Adipocyte (in vitro differentiated cells): Measurements from ENCODE around the gene SGTB.
"Not testable (repeated sequence)": the region's sequence is repeated elsewhere in the genome, so short reads cannot be mapped to it uniquely, and the experiment has no call there.

Source experiments
- DNase-seq: peaks from one replicate; pipeline ENCODE4 v3.0.0-alpha.2; 2015; ENCODE audit warnings: low read depth
- H3K27me3 ChIP-seq: replicated peaks from 2 replicates; pipeline ENCODE4 v1.7.0; 2013; ENCODE audit warnings: mild to moderate bottlenecking, low read length, moderate library complexity; ENCODE audit not compliant: control insufficient read depth, insufficient read depth
- H3K36me3 ChIP-seq: 2 replicates; pipeline ENCODE4 v1.7.0; 2013; ENCODE audit warnings: low read length, mild to moderate bottlenecking, moderate library complexity; ENCODE audit not compliant: control insufficient read depth, insufficient read depth, severe bottlenecking
- H3K4me1 ChIP-seq: 2 replicates; pipeline ENCODE4 v1.7.0; 2013; ENCODE audit warnings: mild to moderate bottlenecking, low read length, moderate library complexity; ENCODE audit not compliant: control insufficient read depth, insufficient read depth
- H3K4me3 ChIP-seq: 2 replicates; pipeline ENCODE4 v1.7.0; 2013; ENCODE audit warnings: mild to moderate bottlenecking, low read length, moderate library complexity
- H3K9ac ChIP-seq: 2 replicates; pipeline ENCODE4 v1.7.0; 2013; ENCODE audit warnings: mild to moderate bottlenecking, low read length, moderate library complexity
- H3K9me3 ChIP-seq: 2 replicates; pipeline ENCODE4 v1.7.0; 2013; ENCODE audit warnings: mild to moderate bottlenecking, low read length, moderate library complexity; ENCODE audit not compliant: control insufficient read depth

Gene SGTB

DNA sequence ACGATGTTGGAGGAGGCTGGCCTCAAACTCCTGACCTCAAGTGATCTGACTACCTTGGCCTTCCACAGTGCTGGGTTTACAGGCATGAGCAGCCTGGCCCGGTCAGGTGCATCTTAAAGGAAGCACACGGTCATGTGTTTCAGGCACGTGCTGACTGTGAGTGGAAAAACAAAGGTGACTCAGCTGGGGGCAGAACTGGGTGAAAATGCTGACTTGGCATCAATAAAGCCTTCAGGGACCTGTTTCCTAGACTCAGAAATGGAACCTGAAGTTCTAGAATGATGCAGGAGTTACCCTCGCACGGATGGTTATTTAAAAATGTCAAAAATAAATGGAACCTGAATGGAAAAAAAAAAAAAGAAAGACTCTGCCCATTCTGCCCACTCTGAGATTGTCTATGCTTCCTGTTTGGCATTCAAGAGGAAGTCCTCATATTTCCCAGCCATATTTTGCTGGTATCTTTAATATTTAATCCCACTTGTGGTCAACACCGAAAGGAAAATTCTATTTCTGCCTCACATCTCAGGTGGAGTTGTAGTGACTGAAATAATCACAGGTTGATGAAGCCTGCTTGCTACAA, 12.4 kb upstream of the SGTB start:
- H3K36me3 ChIP-seq, H3K9ac ChIP-seq, H3K4me1 ChIP-seq, H3K27me3 ChIP-seq, H3K4me3 ChIP-seq, H3K9me3 ChIP-seq, DNase-seq: not testable (repeated sequence)

DNA sequence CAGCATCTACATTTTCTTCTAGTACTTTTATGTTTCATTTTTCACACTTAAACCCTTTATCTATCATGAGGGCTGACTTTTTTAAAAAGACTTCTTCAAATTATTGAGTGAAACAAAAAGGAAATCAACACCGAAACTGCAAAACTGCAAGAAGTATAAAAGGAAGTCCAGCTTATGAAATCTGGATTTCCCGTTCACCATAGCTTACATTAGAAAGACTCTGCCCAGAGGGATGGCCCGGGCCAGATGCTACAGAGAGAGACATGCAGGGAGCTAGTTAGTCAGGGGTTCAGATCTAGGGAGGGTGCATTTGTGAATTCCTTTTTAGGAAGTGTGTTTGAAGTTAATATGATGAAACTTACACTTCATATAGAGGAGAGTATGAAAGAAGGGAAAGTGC, 10.1 kb upstream of the SGTB start:
- not testable (repeated sequence) for H3K4me3 ChIP-seq, H3K4me1 ChIP-seq, H3K9ac ChIP-seq, H3K9me3 ChIP-seq, DNase-seq, H3K27me3 ChIP-seq, H3K36me3 ChIP-seq

DNA sequence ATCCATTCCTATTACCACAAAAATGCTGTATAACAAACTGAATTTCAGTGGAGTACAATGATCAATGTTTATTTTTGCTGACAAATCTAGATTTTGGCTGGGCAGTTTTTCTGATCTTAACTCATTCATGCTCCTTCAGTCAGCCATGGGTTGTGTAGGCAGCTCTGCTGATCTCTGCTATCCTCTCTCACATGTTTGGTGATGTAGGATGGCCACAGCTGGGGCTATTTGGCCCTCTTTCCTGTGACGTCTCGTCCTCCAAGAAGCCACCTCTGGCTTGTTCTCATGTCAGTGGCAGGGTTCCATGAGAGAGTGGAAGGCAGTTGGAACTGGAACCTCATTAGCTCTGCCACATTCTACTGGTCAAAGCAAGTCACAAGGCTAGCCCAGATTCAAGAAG, 9.0 kb upstream of the SGTB start:
- Histone ChIP-seq H3K9ac (no peak overlapping the region), H3K36me3 (no peaks in the 10 kb centered on the region), H3K27me3 (no peaks in the 10 kb centered on the region), H3K4me1 (no peaks in the 10 kb centered on the region), H3K4me3 (no peak overlapping the region), H3K9me3 (no peaks in the 10 kb centered on the region)
- DNase-seq = no peak

DNA sequence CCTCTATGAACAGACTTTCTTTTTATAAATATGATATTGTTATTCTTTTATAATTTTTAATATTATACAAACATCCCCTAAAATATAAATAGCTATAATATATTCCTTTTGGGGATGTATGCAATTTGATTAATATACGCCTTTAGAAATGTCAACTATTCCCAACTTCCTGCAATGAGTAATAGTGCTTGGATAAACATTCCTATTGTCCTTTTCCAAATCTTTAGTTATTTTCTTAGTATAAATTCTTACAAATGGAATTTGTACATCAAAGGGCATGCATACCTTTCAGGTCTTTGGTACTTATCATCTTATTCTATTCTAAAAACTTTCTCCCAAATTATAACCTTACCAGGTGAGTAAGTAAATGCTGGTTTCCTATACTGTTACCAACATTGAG, 6.3 kb upstream of the SGTB start:
- Histone ChIP-seq H3K4me1 (peaks cover 11% of the 10 kb centered on the region), H3K9ac (no peak overlapping the region), H3K27me3 (no peaks in the 10 kb centered on the region), H3K9me3 (no peaks in the 10 kb centered on the region), H3K36me3 (no peaks in the 10 kb centered on the region), H3K4me3 (no peak overlapping the region)
- no peak for DNase-seq

- Histone ChIP-seq H3K4me3 (no peak overlapping the region), H3K27me3 (no peaks in the 10 kb centered on the region), H3K4me1 (peaks cover 14% of the 10 kb centered on the region), H3K9ac (no peak overlapping the region), H3K36me3 (no peaks in the 10 kb centered on the region), H3K9me3 (no peaks in the 10 kb centered on the region)
- no peak for DNase-seq
These were observed 5.7 kb upstream of the SGTB start for GRCh38 chr5:65727491-65728156.

DNA sequence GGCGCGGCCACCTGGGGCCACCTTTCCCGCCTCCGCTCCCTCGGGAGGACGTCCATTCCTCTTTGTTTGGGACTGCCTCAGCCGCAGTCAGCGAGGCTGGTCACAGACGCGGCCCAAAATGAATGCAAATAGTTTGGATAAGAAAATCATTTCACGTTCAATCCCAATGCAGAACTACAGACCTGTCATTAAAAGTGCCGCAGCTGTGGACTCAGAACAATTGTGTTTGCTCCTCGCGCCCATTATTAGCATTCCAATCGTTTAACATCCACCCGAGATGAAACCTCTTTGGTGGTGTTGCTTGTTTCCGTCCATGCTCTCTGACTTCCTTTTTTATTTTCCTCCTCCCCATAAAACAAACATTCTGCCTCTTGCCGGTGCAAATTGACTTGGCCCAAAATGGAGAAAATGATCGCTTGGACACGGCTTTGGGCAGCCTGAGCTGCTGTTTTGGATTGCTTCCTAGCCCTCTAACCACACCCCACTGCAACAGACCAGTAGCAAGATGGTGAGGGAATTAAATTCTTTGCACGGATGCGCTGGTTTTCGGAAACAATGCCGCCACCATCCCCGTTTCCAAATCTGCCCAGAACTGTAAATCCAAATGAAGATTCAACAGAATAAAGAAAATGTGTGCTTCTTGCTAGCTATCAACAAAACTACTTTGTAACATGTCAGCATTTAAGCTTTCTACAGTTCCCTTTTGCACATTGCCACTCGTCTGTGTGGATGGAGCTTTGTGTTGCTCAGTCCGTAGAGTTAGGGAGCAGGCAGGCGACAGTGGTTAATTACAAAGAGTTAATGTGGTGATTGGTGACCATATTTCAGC, 880 bp upstream of the SGTB start:
- no peaks in the 10 kb centered on the region for H3K9me3 ChIP-seq
- H3K4me1 ChIP-seq = peaks cover 14% of the 10 kb centered on the region
- H3K4me3 ChIP-seq = peak overlapping the region; percentile 94

GRCh38 chr5:65721050-65721719, 724 bp downstream of the SGTB start:
- Histone ChIP-seq H3K27me3 (no peaks in the 10 kb centered on the region), H3K9ac (peak overlapping the region; percentile 94), H3K9me3 (no peaks in the 10 kb centered on the region), H3K36me3 (peaks cover 6% of the 10 kb centered on the region), H3K4me3 (peak overlapping the region; percentile 94), H3K4me1 (peaks cover 14% of the 10 kb centered on the region)
- DNase-seq = peak; percentile 81

More for the DNA sequence above, 880 bp upstream of the SGTB start:
- Histone ChIP-seq H3K27me3 (no peaks in the 10 kb centered on the region), H3K9ac (peak overlapping the region; percentile 91), H3K36me3 (peaks cover 1% of the 10 kb centered on the region)
- peak; percentile 75 for DNase-seq

GRCh38 chr5:65718576-65719310, 3.2 kb downstream of the SGTB start:
- H3K36me3 ChIP-seq = peaks cover 6% of the 10 kb centered on the region
- H3K9me3 ChIP-seq = no peaks in the 10 kb centered on the region
- no peak overlapping the region for H3K9ac ChIP-seq
- H3K27me3 ChIP-seq = no peaks in the 10 kb centered on the region
- DNase-seq = no peak
- peaks cover 5% of the 10 kb centered on the region for H3K4me1 ChIP-seq
- H3K4me3 ChIP-seq = no peak overlapping the region

DNA sequence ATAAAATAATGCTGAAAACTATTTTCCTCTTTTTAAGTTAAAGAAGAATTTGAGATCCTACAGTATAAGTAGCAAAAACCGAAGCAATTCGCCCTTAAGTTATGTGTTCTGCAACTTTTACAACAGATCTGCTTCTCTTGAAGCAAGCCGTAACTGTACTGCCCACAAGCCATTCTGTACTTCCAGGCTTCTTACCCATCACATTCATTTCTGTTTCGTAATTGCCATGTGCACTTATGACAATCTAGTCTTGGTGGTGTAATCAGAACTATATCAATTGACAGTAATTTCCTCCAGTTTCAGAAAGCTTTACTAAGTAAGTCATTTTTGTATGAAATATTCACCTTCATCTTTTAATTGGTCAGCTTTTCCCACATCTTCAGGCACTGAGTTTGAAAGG, 13.8 kb downstream of the SGTB start:
- no peak overlapping the region for H3K4me3 ChIP-seq
- H3K9ac ChIP-seq = no peak overlapping the region
- H3K9me3 ChIP-seq = no peaks in the 10 kb centered on the region
- peak; percentile 47 for DNase-seq
- H3K36me3 ChIP-seq = peaks cover 19% of the 10 kb centered on the region
- H3K27me3 ChIP-seq = no peaks in the 10 kb centered on the region
- peaks cover 8% of the 10 kb centered on the region for H3K4me1 ChIP-seq

- Histone ChIP-seq H3K36me3 (peaks cover 23% of the 10 kb centered on the region), H3K9me3 (no peaks in the 10 kb centered on the region), H3K9ac (no peak overlapping the region), H3K4me3 (no peak overlapping the region), H3K4me1 (peaks cover 8% of the 10 kb centered on the region), H3K27me3 (no peaks in the 10 kb centered on the region)
- DNase-seq = no peak
These were observed 14.2 kb downstream of the SGTB start for GRCh38 chr5:65707663-65708062.
